ENCODE measurements around the gene RXFP1. TPM values are rescaled to one million over a fixed set of nuclear protein-coding genes. Genes with fewer than 3 reads are reported as not detected.
A peak's percentile ranks its signal among the peaks of the same experiment; 100 is the strongest.

Gene RXFP1
- polyA plus RNA-seq, 1 donor (not counting 4 experiments of a cell fraction or from before 2014, with no cell fraction given), result not detected

- H3K79me2 ChIP-seq (ENCODE audit: control insufficient read depth, insufficient read depth, low read length), result no peaks in the 10 kb centered on the region
- H3K9me1 ChIP-seq (ENCODE audit: control insufficient read depth, extremely low read depth, insufficient read depth, low read length), result no peaks in the 10 kb centered on the region
- FAIRE-seq, result peak; percentile 86
- dilution Hi-C loops (cut with MboI; ENCODE audit: extremely low pct_ligation_motif_present, low sequenced_read_pairs), result no loop called here
- H3K9me3 ChIP-seq (ENCODE audit: control insufficient read depth, low read depth, low read length), result no peaks in the 10 kb centered on the region
- no peaks in the 10 kb centered on the region for H4K20me1 ChIP-seq (ENCODE audit: control insufficient read depth, extremely low read depth, insufficient read depth, low read length)
- no peak overlapping the region for H2AFZ ChIP-seq (ENCODE audit: control insufficient read depth, low read length)
- H3K4me1 ChIP-seq (ENCODE audit: control insufficient read depth, extremely low read depth, insufficient read depth, low read length), result peaks cover 12% of the 10 kb centered on the region
- no peaks in the 10 kb centered on the region for H3K36me3 ChIP-seq (ENCODE audit: control insufficient read depth in 2 of 2, extremely low read depth in 1 of 2, insufficient read depth in 2 of 2, low read length in 2 of 2)
- no peak overlapping the region for H3K27ac ChIP-seq (ENCODE audit: control insufficient read depth, insufficient read depth, low read length)
- H3K27me3 ChIP-seq (ENCODE audit: control insufficient read depth, extremely low read depth, insufficient read depth, low read length), result no peaks in the 10 kb centered on the region
- no peak overlapping the region for H3K9ac ChIP-seq (ENCODE audit: control insufficient read depth, extremely low read depth, insufficient read depth, low read length)
- H3K4me3 ChIP-seq (ENCODE audit: control insufficient read depth in 2 of 3, extremely low read depth in 1 of 3, insufficient read depth in 2 of 3, low read depth in 1 of 3, low read length in 3 of 3), result no peak overlapping the region
- DNase-seq (ENCODE audit: low read depth, low spot score), result no peak
- H3K4me2 ChIP-seq (ENCODE audit: control insufficient read depth, extremely low read depth, insufficient read depth, low read depth, low read length), result no peak overlapping the region
- TF ChIP-seq EZH2 (IDR thresholded peaks at IDR 0.05; ENCODE audit: low read length) (no peak), CTCF (optimal IDR thresholded peaks at IDR 0.05 in 1 of 3, IDR thresholded peaks at IDR 0.05 in 1 of 3, conservative IDR thresholded peaks at IDR 0.05 in 1 of 3; ENCODE audit: extremely low read depth in 1 of 3, insufficient read depth in 2 of 3, low read length in 3 of 3) (no peak)
These were observed 37.4 kb upstream of the RXFP1 start for GRCh38 chr4:158484173-158484885.

- dilution Hi-C loops (cut with MboI; ENCODE audit: extremely low pct_ligation_motif_present, low sequenced_read_pairs), result no loop called here
- H3K27me3 ChIP-seq (ENCODE audit: control insufficient read depth, extremely low read depth, insufficient read depth, low read length), result no peaks in the 10 kb centered on the region
- no peak overlapping the region for H3K4me2 ChIP-seq (ENCODE audit: control insufficient read depth, extremely low read depth, insufficient read depth, low read depth, low read length)
- no peak for DNase-seq (ENCODE audit: low read depth, low spot score)
- no peak overlapping the region for H3K27ac ChIP-seq (ENCODE audit: control insufficient read depth, insufficient read depth, low read length)
- H2AFZ ChIP-seq (ENCODE audit: control insufficient read depth, low read length), result no peak overlapping the region
- no peaks in the 10 kb centered on the region for H3K4me1 ChIP-seq (ENCODE audit: control insufficient read depth, extremely low read depth, insufficient read depth, low read length)
- TF ChIP-seq CTCF (optimal IDR thresholded peaks at IDR 0.05 in 1 of 3, IDR thresholded peaks at IDR 0.05 in 1 of 3, conservative IDR thresholded peaks at IDR 0.05 in 1 of 3; ENCODE audit: extremely low read depth in 1 of 3, insufficient read depth in 2 of 3, low read length in 3 of 3) (no peak), EZH2 (IDR thresholded peaks at IDR 0.05; ENCODE audit: low read length) (no peak)
- no peaks in the 10 kb centered on the region for H3K9me1 ChIP-seq (ENCODE audit: control insufficient read depth, extremely low read depth, insufficient read depth, low read length)
- FAIRE-seq, result no peak
- H4K20me1 ChIP-seq (ENCODE audit: control insufficient read depth, extremely low read depth, insufficient read depth, low read length), result no peaks in the 10 kb centered on the region
- no peak overlapping the region for H3K4me3 ChIP-seq (ENCODE audit: control insufficient read depth in 2 of 3, extremely low read depth in 1 of 3, insufficient read depth in 2 of 3, low read depth in 1 of 3, low read length in 3 of 3)
- H3K9me3 ChIP-seq (ENCODE audit: control insufficient read depth, low read depth, low read length), result no peaks in the 10 kb centered on the region
- no peaks in the 10 kb centered on the region for H3K36me3 ChIP-seq (ENCODE audit: control insufficient read depth in 2 of 2, extremely low read depth in 1 of 2, insufficient read depth in 2 of 2, low read length in 2 of 2)
- H3K9ac ChIP-seq (ENCODE audit: control insufficient read depth, extremely low read depth, insufficient read depth, low read length), result no peak overlapping the region
- no peaks in the 10 kb centered on the region for H3K79me2 ChIP-seq (ENCODE audit: control insufficient read depth, insufficient read depth, low read length)
These were observed 31.1 kb upstream of the RXFP1 start for GRCh38 chr4:158490629-158491028.

Measured in keratinocyte (primary cell).